Panc1 (cell line): Measurements from ENCODE around the gene TBXAS1.

Experiments
- POLR2AphosphoS5 ChIP-seq: IDR thresholded peaks from 2 replicates; pipeline ENCODE4 v1.6.1; 2012; ENCODE audit warnings: mild to moderate bottlenecking, low read depth, low read length, moderate library complexity
- TF ChIP-seq, protein P1 (sequence below): fragments of 450-650 bp; IDR thresholded peaks from 2 replicates; pipeline ENCODE4 v1.5.1; 2017; ENCODE audit warnings: mild to moderate bottlenecking

DNA sequence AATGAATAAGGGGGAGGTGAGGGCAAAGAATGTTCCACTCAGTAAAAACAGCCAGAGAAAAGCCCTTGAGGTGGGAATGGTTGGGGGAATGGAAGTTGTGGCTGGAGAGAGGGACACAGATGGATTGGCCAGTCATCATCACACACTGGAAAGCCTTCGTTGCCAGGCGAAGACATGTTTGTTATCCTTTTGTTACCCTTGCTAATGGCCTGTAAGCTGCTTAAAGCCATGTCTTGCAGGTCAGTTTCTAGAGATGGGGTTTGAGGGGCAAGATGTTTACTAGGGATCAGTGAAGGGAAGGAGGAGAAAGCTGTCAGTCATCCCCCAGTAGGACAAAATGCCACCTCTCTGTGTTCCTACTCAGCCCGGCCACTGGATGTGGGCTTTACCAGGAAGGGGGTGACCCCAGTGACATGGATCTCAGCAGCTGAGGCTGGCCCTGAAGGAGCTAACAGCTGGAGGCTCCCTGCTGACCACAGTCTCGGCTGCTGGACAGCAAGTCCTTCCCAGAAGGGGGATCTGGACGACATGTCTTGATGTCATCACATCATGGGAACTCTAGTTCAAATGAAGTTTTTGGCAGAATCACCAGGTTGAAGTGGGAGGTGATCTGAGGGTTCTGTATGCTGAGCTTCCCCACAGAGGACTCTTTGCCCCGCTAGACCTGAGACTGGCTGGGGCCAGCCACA is 66.2 kb downstream of the TBXAS1 start:
- TF ChIP-seq, protein P1, sequence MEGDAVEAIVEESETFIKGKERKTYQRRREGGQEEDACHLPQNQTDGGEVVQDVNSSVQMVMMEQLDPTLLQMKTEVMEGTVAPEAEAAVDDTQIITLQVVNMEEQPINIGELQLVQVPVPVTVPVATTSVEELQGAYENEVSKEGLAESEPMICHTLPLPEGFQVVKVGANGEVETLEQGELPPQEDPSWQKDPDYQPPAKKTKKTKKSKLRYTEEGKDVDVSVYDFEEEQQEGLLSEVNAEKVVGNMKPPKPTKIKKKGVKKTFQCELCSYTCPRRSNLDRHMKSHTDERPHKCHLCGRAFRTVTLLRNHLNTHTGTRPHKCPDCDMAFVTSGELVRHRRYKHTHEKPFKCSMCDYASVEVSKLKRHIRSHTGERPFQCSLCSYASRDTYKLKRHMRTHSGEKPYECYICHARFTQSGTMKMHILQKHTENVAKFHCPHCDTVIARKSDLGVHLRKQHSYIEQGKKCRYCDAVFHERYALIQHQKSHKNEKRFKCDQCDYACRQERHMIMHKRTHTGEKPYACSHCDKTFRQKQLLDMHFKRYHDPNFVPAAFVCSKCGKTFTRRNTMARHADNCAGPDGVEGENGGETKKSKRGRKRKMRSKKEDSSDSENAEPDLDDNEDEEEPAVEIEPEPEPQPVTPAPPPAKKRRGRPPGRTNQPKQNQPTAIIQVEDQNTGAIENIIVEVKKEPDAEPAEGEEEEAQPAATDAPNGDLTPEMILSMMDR: no peak
- TF ChIP-seq POLR2AphosphoS5: no peak
